HG03159 (cell line): Measurements from ENCODE around the gene CSMD2.

Source experiments
- ATAC-seq: cut with Tn5 transposase; IDR thresholded peaks from one replicate; pipeline ENCODE4 v1.9.1; 2021; ENCODE audit warnings: mild to moderate bottlenecking, moderate library complexity; ENCODE audit not compliant: unreplicated experiment

CSMD2 gene

GRCh38 chr1:34007760-34008159, 157.3 kb downstream of the CSMD2 start:
- ATAC-seq: no peak

DNA sequence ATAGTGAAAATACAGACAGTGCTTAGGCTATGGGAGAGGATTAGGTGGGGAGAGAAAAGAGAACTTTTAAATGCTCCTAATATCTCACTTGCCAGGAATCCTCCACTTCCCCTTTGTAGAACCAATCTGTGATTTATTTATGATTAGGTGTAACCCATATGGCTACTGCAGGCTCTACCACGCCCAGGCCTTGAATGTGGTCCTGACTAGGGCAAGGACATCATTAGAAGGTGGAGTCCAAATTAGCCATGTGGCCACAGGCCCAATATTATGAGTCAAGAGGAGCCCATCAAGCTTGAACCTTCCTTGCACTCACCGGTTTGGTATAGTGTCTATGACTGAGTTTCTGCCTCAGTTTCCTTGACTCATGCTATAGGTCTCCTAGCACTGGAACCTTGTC, 159.7 kb downstream of the CSMD2 start:
- ATAC-seq: no peak

- ATAC-seq: no peak
Observed at GRCh38 chr1:34002810-34003209, 162.2 kb downstream of the CSMD2 start.

- no peak for ATAC-seq
Observed at GRCh38 chr1:33997127-33998036, 167.6 kb downstream of the CSMD2 start.

GRCh38 chr1:33996281-33996680, 168.7 kb downstream of the CSMD2 start:
- ATAC-seq: no peak

DNA sequence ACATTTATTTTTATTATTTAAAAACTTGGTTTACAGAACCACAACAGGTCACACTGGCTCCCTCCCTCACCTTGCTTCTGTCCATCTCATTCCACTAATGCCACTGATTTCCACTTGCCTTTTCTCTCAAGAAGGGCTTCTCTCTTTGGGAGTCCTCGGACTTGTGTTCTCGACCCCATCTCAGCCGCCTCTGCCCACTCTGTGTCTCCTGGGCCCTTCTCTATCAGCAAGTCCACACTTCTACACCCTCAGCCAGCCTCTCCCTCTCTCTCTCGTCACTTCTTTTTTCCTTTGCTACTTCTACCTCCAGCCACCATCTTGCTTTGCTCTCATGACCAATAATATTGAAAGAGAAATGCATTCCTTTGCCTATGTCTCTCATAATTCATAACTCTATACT, 171.7 kb downstream of the CSMD2 start:
- ATAC-seq: no peak

DNA sequence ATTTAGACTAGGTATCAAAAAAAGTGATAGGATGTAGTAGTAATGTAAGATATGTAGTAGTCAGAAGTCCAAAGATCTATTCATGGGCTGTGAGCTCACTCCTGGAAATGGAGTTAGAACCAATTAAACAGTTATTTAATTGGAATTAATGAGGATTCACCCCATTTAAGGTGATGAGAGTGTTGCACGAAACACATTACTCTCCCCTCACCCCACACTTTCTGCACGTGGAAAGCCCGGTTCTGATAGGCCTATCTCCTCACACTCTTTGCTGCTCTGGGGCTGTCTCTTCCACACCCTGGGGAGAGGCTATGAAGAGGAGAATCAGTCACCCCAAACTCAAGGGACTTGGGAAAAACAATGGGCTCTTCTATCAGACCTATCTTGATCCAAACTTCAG, 174.7 kb downstream of the CSMD2 start:
- ATAC-seq: no peak

DNA sequence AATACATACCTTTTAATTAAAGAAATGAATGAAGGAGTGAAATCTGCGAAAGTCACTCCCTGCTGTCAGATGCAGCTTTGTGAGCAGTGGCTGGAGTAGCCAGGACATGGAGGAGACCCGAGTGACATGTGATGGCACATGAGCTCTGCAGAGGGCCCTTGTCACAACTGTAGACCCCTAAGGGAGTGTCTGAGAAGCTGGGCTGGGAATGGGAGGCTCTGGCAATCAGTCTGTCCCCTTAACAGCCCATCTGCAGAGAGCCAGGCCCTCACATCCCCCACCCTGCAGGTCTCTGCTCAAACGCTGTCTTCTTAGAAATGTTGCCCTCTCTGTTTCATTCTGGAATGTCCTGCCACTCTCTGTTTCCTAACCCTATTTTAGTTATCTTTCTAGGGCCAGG, 176.9 kb downstream of the CSMD2 start:
- ATAC-seq: no peak

DNA sequence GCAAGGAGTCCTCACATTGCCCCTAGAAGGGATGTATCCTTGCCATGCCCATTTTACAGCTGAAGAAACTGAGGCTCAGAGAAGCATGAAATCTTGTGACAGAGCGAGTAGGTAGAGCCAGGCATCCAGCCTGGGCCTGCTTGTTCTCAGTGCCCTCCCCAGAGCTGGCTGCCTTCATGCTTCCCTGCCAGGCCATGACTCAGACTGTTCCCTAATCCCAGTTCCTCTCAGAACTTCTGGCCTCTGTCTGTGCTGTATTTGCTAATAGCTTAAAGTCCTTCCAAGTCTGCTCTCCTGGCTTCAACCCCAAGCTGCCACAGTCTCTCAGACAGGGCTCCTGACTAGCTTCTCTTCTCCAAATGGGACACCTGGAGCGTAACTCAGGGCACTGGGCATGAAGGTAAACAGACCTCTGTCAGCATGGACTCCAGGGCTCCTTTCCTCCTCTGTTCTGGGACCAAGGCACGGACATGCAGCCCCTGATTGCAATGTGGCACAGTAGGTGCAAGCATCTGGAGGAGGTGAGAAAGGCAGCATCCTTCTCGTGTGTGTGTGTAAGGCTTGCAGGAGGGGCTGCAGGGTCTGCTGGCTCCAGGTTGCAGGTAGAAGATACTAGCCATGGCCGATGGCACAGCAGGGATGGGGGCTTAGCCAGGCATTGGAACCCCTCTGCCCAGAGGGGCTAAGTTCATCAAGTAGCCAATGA, 178.5 kb downstream of the CSMD2 start:
- no peak for ATAC-seq

- ATAC-seq: no peak
Observed at GRCh38 chr1:33985656-33986055, 179.4 kb downstream of the CSMD2 start.

DNA sequence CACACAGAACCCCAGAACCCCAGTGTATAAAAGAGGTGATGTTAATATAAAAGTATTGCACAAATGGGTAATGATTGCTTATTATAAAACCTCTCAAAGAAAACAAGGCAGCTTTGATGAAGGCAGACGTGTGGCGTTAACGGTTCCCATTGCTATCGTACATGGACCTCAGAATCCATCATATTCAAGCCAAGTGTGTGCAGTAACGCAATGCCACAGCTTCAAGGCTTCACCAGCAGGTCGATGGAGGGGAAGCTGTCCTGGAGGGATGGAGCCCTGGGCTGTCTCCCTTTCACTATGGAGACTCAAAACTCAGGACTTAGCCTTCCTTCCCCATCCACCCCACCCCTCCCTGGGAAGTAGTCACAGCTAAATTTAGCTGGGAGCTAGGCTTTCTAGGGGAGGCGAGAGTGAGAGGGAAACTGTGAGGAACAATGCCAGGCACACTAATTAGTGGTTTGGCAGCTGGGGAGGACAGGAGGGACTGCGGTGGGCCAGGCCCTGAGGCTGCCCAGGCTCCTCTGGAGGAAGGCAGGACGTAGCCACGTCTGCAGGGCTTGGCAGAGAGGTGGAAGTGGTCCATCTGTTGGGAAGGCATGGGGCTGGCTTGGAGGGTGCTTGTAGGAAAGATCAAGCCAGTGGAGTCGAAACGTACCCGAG, 180.0 kb downstream of the CSMD2 start:
- no peak for ATAC-seq

GRCh38 chr1:33982419-33982818, 182.6 kb downstream of the CSMD2 start:
- no peak for ATAC-seq

GRCh38 chr1:33979341-33979740, 185.7 kb downstream of the CSMD2 start:
- no peak for ATAC-seq

- ATAC-seq: no peak
Observed at GRCh38 chr1:33975961-33976360, 189.1 kb downstream of the CSMD2 start.

DNA sequence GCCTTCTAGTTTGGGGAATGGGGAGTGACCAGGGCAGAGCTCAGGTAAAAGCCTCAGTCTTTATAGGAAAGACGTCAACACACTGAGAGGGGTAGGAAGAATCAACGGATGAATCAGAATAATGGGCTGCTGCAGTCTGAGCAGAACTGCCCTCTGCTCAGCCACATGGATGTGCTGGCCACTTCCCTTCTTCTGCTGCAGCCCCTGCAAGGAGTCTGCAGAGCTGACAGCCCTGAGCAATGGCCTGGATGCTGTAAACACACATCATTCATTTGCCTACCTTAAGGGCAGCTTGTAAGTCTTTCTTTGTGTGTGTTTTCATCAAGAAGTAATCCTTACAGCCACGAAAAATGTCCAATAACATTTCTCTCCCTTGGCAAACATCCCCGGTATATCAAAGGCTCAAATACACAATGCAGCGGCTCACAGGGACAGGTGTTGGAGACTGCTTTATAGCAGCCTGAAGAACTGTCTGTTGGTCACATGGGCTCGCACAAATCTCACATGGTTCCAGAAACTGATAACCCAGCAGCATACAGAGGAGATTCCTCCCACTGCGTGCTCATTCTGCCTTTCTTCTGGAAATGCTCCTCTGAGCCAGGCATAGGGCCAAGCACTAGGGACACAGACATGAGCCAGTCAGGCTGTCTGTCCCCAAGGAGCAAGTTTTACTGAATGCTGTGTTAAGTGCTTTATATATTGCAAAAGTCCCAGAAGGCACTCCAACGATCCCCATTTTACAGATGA, 191.1 kb downstream of the CSMD2 start:
- ATAC-seq: no peak

- no peak for ATAC-seq
Observed at GRCh38 chr1:33972676-33973395, 192.2 kb downstream of the CSMD2 start.

GRCh38 chr1:33971913-33972312, 193.1 kb downstream of the CSMD2 start:
- no peak for ATAC-seq

DNA sequence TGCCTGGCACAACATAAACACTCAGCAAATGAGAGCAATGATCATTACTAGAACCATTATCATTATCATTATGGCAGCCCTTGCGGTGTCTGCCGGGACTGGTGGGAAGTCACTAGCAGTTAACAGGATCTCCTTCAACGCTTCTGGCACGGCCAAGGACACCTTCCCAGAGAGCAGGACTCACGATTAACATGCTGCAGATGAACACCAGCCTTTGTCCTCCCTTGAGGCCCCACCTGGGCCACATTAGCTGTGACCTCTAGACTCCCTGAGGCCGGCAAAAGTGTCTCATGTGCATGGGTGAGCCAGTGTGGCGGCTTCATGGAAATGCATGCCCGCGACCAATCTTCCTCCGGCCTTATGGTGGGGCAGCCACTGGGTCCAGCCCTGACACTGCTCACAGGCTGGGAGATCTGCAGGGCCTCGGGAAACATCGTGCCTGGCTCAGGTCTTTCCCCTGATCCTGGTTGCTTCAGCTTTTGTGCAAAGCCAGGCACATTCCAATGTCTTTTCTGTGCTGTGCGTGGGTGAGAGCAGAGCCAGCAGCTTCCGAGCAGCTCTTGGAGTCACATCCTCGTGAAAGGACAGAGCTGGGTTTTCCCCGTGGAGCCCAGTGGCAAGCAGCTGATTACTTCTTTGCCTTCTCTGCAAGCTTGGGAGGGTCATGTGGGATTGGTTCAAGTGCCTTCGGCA, 193.9 kb downstream of the CSMD2 start:
- ATAC-seq: no peak

GRCh38 chr1:33970148-33970825, 194.7 kb downstream of the CSMD2 start:
- no peak for ATAC-seq
